ENCODE data around the gene CAMK2D. TPM values are rescaled to one million over a fixed set of nuclear protein-coding genes. Genes with fewer than 3 reads are reported as not detected.

CAMK2D gene
- total and polyA plus RNA-seq, 8 donors: 4.0 to 23.1 (median 9.8) TPM

- no peak for DNase-seq
- no peak overlapping the region for H3K4me3 ChIP-seq
- ATAC-seq: no peak
- H3K36me3 ChIP-seq: no peaks in the 10 kb centered on the region
- H3K9me3 ChIP-seq: no peaks in the 10 kb centered on the region
- 83 to 87% methylated on average over 1 of the region's 1 CpG for WGBS, 2 donors
- peaks cover 0 to 10% (median 9%) of the 10 kb centered on the region in 3 donors for H3K4me1 ChIP-seq
- H3K27me3 ChIP-seq: no peaks in the 10 kb centered on the region
- intact Hi-C loops (cut with DNase I): no loop called here
- no peak overlapping the region for H3K27ac ChIP-seq
- no peak for TF ChIP-seq CTCF (IDR thresholded peaks at IDR 0.05)
- FAIRE-seq: no peak
Observed at GRCh38 chr4:113628711-113629110, 132.8 kb downstream of the CAMK2D start.

GRCh38 chr4:113627321-113627720, 134.2 kb downstream of the CAMK2D start:
- no peak for FAIRE-seq
- no peaks in the 10 kb centered on the region for H3K36me3 ChIP-seq
- H3K4me1 ChIP-seq: peaks cover 0 to 9% (median 6%) of the 10 kb centered on the region in 3 donors
- no peak overlapping the region for H3K27ac ChIP-seq
- intact Hi-C loops (cut with DNase I): no loop called here
- ATAC-seq: no peak
- no peak for TF ChIP-seq CTCF (IDR thresholded peaks at IDR 0.05)
- DNase-seq: no peak
- no peak overlapping the region for H3K4me3 ChIP-seq
- H3K9me3 ChIP-seq: no peaks in the 10 kb centered on the region
- H3K27me3 ChIP-seq: no peaks in the 10 kb centered on the region

GRCh38 chr4:113625902-113626301, 135.6 kb downstream of the CAMK2D start:
- Histone ChIP-seq H3K36me3 (no peaks in the 10 kb centered on the region), H3K4me3 (no peak overlapping the region), H3K27me3 (no peaks in the 10 kb centered on the region), H3K4me1 (peaks cover 0 to 9% (median 6%) of the 10 kb centered on the region in 3 donors), H3K9me3 (no peaks in the 10 kb centered on the region), H3K27ac (no peak overlapping the region)
- no peak for TF ChIP-seq CTCF (IDR thresholded peaks at IDR 0.05)
- no peak for ATAC-seq
- WGBS, 2 donors: 95 to 98% methylated on average over 2 of the region's 2 CpGs
- intact Hi-C loops (cut with DNase I): no loop called here
- no peak for FAIRE-seq
- no peak for DNase-seq

GRCh38 chr4:113623274-113623894, 138.2 kb downstream of the CAMK2D start:
- intact Hi-C loops (cut with DNase I): no loop called here
- ATAC-seq: no peak
- no peak for FAIRE-seq

More at GRCh38 chr4:113623274-113623894, 138.2 kb downstream of the CAMK2D start:
- no peak overlapping the region for H3K4me3 ChIP-seq
- H3K27ac ChIP-seq: no peak overlapping the region
- no peak for DNase-seq
- TF ChIP-seq CTCF (IDR thresholded peaks at IDR 0.05): no peak
- no peaks in the 10 kb centered on the region for H3K36me3 ChIP-seq
- no peaks in the 10 kb centered on the region for H3K27me3 ChIP-seq
- no peaks in the 10 kb centered on the region for H3K9me3 ChIP-seq
- peaks cover 0 to 9% (median 6%) of the 10 kb centered on the region in 3 donors for H3K4me1 ChIP-seq
